HCT116 (cell line): Measurements from ENCODE around the gene TSPEAR. TPM values are rescaled to one million over a fixed set of nuclear protein-coding genes. Genes with fewer than 3 reads are reported as not detected.

Experiments
- ATAC-seq: fragments of 200-7000 bp; cut with Tn5 transposase; 2 replicates; pipeline ENCODE4 v1.9.1; 2020; ENCODE audit warnings: mild to moderate bottlenecking, moderate library complexity
- BruUV-seq: library from RNA; stranded (reverse); fragments of 400-500 nt; replicated peaks from 2 replicates; lab custom pipeline; 2021; lab: Mats Ljungman, UMichigan
- CTCF ChIA-PET: fragments of 300-600 bp; sonication (Branson Sonifier 250); formaldehyde crosslinking; loops from one replicate; lab custom pipeline; 2021; ENCODE audit warnings: antibody characterized with exemption; lab: Charles Lee
- POLR2A ChIA-PET: fragments of 300-600, 350-600 bp; sonication (Branson Sonifier 250); formaldehyde crosslinking; loops from one replicate; lab custom pipeline; 2021; ENCODE audit warnings: antibody characterized with exemption; lab: Charles Lee
- RAD21 ChIA-PET, 2 experiments: fragments of 300-600 bp; sonication (Branson Sonifier 250); formaldehyde crosslinking; loops; one replicate each; lab custom pipeline; 2023; ENCODE audit warnings: low total read pairs in 2 of 2; ENCODE audit not compliant: uncharacterized antibody in 2 of 2, unreplicated experiment in 2 of 2, low non-redundant PET in 1 of 2; lab: Charles Lee
- DNase-seq: peaks from one replicate; pipeline ENCODE4 v3.0.0-alpha.2; 2010; ENCODE audit warnings: low read depth, low spot score
- H2AFZ ChIP-seq: fragments of 200-600 bp; shearing (Covaris generic), sonication (generic); 2 replicates; pipeline ENCODE4 v1.6.1; 2017; ENCODE audit warnings: low read depth, mixed run types, mixed read lengths, antibody characterized with exemption, low read length; ENCODE audit not compliant: poor library complexity, severe bottlenecking
- H3K27ac ChIP-seq: 2 replicates; pipeline ENCODE4 v1.5.1; 2012; ENCODE audit warnings: low read depth, low read length
- H3K27me3 ChIP-seq: fragments of 200-600 bp; sonication (generic); 2 replicates; pipeline ENCODE4 v1.6.1; 2016; ENCODE audit warnings: mixed run types, low read length, mixed read lengths; ENCODE audit not compliant: insufficient read depth
- H3K36me3 ChIP-seq, 2 experiments: fragments of 200-500 bp in 1 of 2; fragments of 200-600 bp in 1 of 2; sonication (Bioruptor generic) in 1 of 2; sonication (generic) in 1 of 2; 2 replicates each; pipeline versions ENCODE4 v1.5.1 to v1.6.1; 2014 to 2016; ENCODE audit warnings: low read length in 2 of 2, inconsistent platforms in 1 of 2, mixed read lengths in 1 of 2, mixed run types in 1 of 2; ENCODE audit not compliant: insufficient read depth in 2 of 2, control insufficient read depth in 1 of 2
- H3K4me1 ChIP-seq, 2 experiments: fragments of 200-600 bp in 1 of 2; sonication (generic) in 1 of 2; 2 replicates each; pipeline versions ENCODE4 v1.5.1 to v1.6.1; 2012 to 2017; ENCODE audit warnings: low read length in 2 of 2, inconsistent platforms in 1 of 2, mild to moderate bottlenecking in 1 of 2, mixed read lengths in 1 of 2, mixed run types in 1 of 2, moderate library complexity in 1 of 2; ENCODE audit not compliant: insufficient read depth in 2 of 2, control insufficient read depth in 1 of 2
- H3K4me2 ChIP-seq: fragments of 200-600 bp; sonication (generic); 2 replicates; pipeline ENCODE4 v1.6.1; 2017; ENCODE audit warnings: mixed run types, low read length, mixed read lengths
- H3K4me3 ChIP-seq, 2 experiments: fragments of 200-600 bp in 1 of 2; sonication (generic) in 1 of 2; replicated peaks in 1 of 2; 2 replicates each; pipeline ENCODE4 v1.5.1; 2011 to 2016; ENCODE audit warnings: low read length in 2 of 2, control low read depth in 1 of 2, low read depth in 1 of 2, mild to moderate bottlenecking in 1 of 2, mixed read lengths in 1 of 2, mixed run types in 1 of 2
- H3K79me2 ChIP-seq: fragments of 200-600 bp; sonication (generic); 2 replicates; pipeline ENCODE4 v1.6.1; 2017; ENCODE audit warnings: mild to moderate bottlenecking, mixed run types, low read length, moderate library complexity, mixed read lengths; ENCODE audit not compliant: insufficient read depth
- H3K9ac ChIP-seq: fragments of 200-600 bp; sonication (generic); 2 replicates; pipeline ENCODE4 v1.6.1; 2016; ENCODE audit warnings: low read length, mixed read lengths
- H3K9me2 ChIP-seq: fragments of 200-600 bp; sonication (generic), shearing (Covaris generic); 2 replicates; pipeline ENCODE4 v1.6.1; 2017; ENCODE audit warnings: mixed run types, mild to moderate bottlenecking, moderate library complexity; ENCODE audit not compliant: insufficient read depth
- H3K9me3 ChIP-seq, 2 experiments: fragments of 200-500 bp in 1 of 2; fragments of 200-600 bp in 1 of 2; sonication (Bioruptor generic) in 1 of 2; sonication (generic) in 1 of 2; 2 replicates each; pipeline ENCODE4 v1.6.1; 2014 to 2017; ENCODE audit warnings: low read length in 2 of 2, mixed read lengths in 2 of 2, inconsistent platforms in 1 of 2, low read depth in 1 of 2, mild to moderate bottlenecking in 1 of 2, mixed run types in 1 of 2, moderate library complexity in 1 of 2; ENCODE audit not compliant: control insufficient read depth in 1 of 2, insufficient read depth in 1 of 2
- H4K20me1 ChIP-seq: fragments of 200-600 bp; sonication (generic), shearing (Covaris generic); 2 replicates; pipeline ENCODE4 v1.6.1; 2017; ENCODE audit warnings: mixed run types, mild to moderate bottlenecking, moderate library complexity; ENCODE audit not compliant: insufficient read depth
- ATF3 ChIP-seq: IDR thresholded peaks from 2 replicates; pipeline ENCODE4 v1.6.1; 2012
- CTCF ChIP-seq, 3 experiments: fragments of 200-600 bp in 1 of 3; sonication (generic) in 1 of 3; IDR thresholded peaks in 2 of 3; conservative IDR thresholded peaks in 1 of 3; 2 replicates each; pipeline ENCODE4 v1.5.1; 2012 to 2017; ENCODE audit warnings: low read depth in 2 of 3, low read length in 2 of 3, antibody characterized with exemption in 1 of 3, borderline replicate concordance in 1 of 3, control low read depth in 1 of 3, mild to moderate bottlenecking in 1 of 3, mixed read lengths in 1 of 3, mixed run types in 1 of 3, moderate library complexity in 1 of 3; ENCODE audit not compliant: insufficient read depth in 1 of 3
- EGR1 ChIP-seq: IDR thresholded peaks from 2 replicates; pipeline ENCODE4 v1.6.1; 2012; ENCODE audit warnings: low read depth
- EZH2 ChIP-seq: fragments of 200-600 bp; sonication (generic); IDR thresholded peaks from 2 replicates; pipeline ENCODE4 v1.6.1; 2017; ENCODE audit warnings: antibody characterized with exemption, mixed run types
- FOSL1 ChIP-seq: IDR thresholded peaks from 2 replicates; pipeline ENCODE4 v1.6.1; 2012; ENCODE audit warnings: low read depth
- JUND ChIP-seq: IDR thresholded peaks from 2 replicates; pipeline ENCODE4 v1.6.1; 2012
- MAX ChIP-seq: IDR thresholded peaks from 2 replicates; pipeline ENCODE4 v1.6.1; 2012
- POLR2AphosphoS5 ChIP-seq: IDR thresholded peaks from 2 replicates; pipeline ENCODE4 v1.6.1; 2011; ENCODE audit warnings: mild to moderate bottlenecking, low read depth, low read length, moderate library complexity
- SIN3A ChIP-seq: IDR thresholded peaks from 2 replicates; pipeline ENCODE4 v1.6.1; 2012; ENCODE audit warnings: low read depth
- SP1 ChIP-seq: IDR thresholded peaks from 2 replicates; pipeline ENCODE4 v1.6.1; 2012; ENCODE audit warnings: low read depth
- YY1 ChIP-seq: IDR thresholded peaks from 2 replicates; pipeline ENCODE4 v1.6.1; 2011; ENCODE audit warnings: low read length, low read depth, moderate library complexity, mild to moderate bottlenecking; ENCODE audit not compliant: insufficient replicate concordance; ENCODE audit errors: extremely low read depth
- ZBTB33 ChIP-seq: IDR thresholded peaks from 2 replicates; pipeline ENCODE4 v1.6.1; 2011; ENCODE audit warnings: mild to moderate bottlenecking, low read length, moderate library complexity; ENCODE audit not compliant: insufficient replicate concordance; ENCODE audit errors: extremely low read depth
- ZFX ChIP-seq: fragments of 450-650 bp; IDR thresholded peaks from 2 replicates; pipeline ENCODE4 v1.6.1; 2017
- ZNF274 ChIP-seq: fragments of 200-500 bp; sonication (Bioruptor generic); IDR thresholded peaks from 2 replicates; pipeline ENCODE4 v1.6.1; 2014; ENCODE audit warnings: mild to moderate bottlenecking, low read depth, low read length, inconsistent platforms
- intact Hi-C: fragments of 100-400 bp; cut with micrococcal nuclease; formaldehyde crosslinking; loops from 2 replicates; pipeline ENCODE4 v1.10.0; 2022
- total RNA-seq: library from RNA; stranded (reverse); gene quantifications from one replicate; pipeline ENCODE4 v1.2.1, GENCODE V29; 2021; ENCODE audit not compliant: unreplicated experiment

Gene TSPEAR
- total RNA-seq, 1 experiment from 2014 or later: not detected

- H3K27ac ChIP-seq: no peak overlapping the region
- RAD21 ChIA-PET: no interaction called here
- H3K27me3 ChIP-seq: peaks cover 11% of the 10 kb centered on the region; the same call in 1 of the 2 replicates
- H3K4me1 ChIP-seq: no peaks in the 10 kb centered on the region
- H3K9me3 ChIP-seq: no peaks in the 10 kb centered on the region
- POLR2A ChIA-PET: no interaction called here
- no peak overlapping the region for H3K9ac ChIP-seq
- H4K20me1 ChIP-seq: no peaks in the 10 kb centered on the region
- H3K36me3 ChIP-seq: no peaks in the 10 kb centered on the region
- CTCF ChIA-PET: no interaction called here
- no peak overlapping the region for H2AFZ ChIP-seq
- ATAC-seq: no peak
- H3K4me3 ChIP-seq: no peak overlapping the region
- no peak for TF ChIP-seq POLR2AphosphoS5
- H3K4me2 ChIP-seq: no peak overlapping the region
- no peaks in the 10 kb centered on the region for H3K9me2 ChIP-seq
- intact Hi-C loops: no loop called here
- no peaks in the 10 kb centered on the region for H3K79me2 ChIP-seq
- BruUV-seq: no TSS peak
- DNase-seq: no peak
These were observed 107.5 kb downstream of the TSPEAR start for GRCh38 chr21:44603911-44604310.

GRCh38 chr21:44603109-44603875, 108.1 kb downstream of the TSPEAR start:
- no peak overlapping the region for H3K27ac ChIP-seq
- no peak overlapping the region for H2AFZ ChIP-seq
- no TSS peak for BruUV-seq
- no peak overlapping the region for H3K4me2 ChIP-seq
- H3K4me3 ChIP-seq: no peak overlapping the region
- no peaks in the 10 kb centered on the region for H3K9me2 ChIP-seq
- no peaks in the 10 kb centered on the region; a peak in 1 of 4 replicates for H3K4me1 ChIP-seq
- ChIA-PET POLR2A (no interaction called here), RAD21 (no interaction called here), CTCF (no interaction called here)
- TF ChIP-seq MAX: no peak
- no peak for TF ChIP-seq EGR1
- TF ChIP-seq ZBTB33: no peak
- TF ChIP-seq ATF3: no peak
- no peak for TF ChIP-seq SP1
- no peak for TF ChIP-seq EZH2
- TF ChIP-seq POLR2AphosphoS5: no peak
- TF ChIP-seq YY1: no peak
- TF ChIP-seq FOSL1: no peak
- TF ChIP-seq JUND: no peak
- no peak for TF ChIP-seq CTCF (IDR thresholded peaks at IDR 0.05 in 2 of 3, conservative IDR thresholded peaks at IDR 0.05 in 1 of 3; ENCODE audit: borderline replicate concordance in 1 of 3, insufficient read depth in 1 of 3, low read depth in 2 of 3, low read length in 2 of 3)
- TF ChIP-seq SIN3A: no peak
- TF ChIP-seq ZNF274: no peak
- no peak for TF ChIP-seq ZFX
- H3K9ac ChIP-seq: no peak overlapping the region
- H4K20me1 ChIP-seq: no peaks in the 10 kb centered on the region
- intact Hi-C loops: no loop called here
- H3K27me3 ChIP-seq: peaks cover 11% of the 10 kb centered on the region; the same call in 1 of the 2 replicates
- H3K36me3 ChIP-seq: no peaks in the 10 kb centered on the region
- ATAC-seq (no peak), DNase-seq (no peak)
- no peaks in the 10 kb centered on the region for H3K9me3 ChIP-seq
- no peaks in the 10 kb centered on the region for H3K79me2 ChIP-seq
